Neural cell (in vitro differentiated cells): ENCODE results near the gene DKK2.

Experiments
- TAF1 ChIP-seq: IDR thresholded peaks from 2 replicates; pipeline ENCODE4 v1.6.1; 2012; ENCODE audit warnings: low read depth
- TF ChIP-seq, protein P1 (sequence below): fragments of 450-650 bp; IDR thresholded peaks from 2 replicates; pipeline ENCODE4 v1.5.1; 2014; ENCODE audit warnings: antibody characterized with exemption, mild to moderate bottlenecking, moderate library complexity; ENCODE audit not compliant: poor library complexity, severe bottlenecking

DNA sequence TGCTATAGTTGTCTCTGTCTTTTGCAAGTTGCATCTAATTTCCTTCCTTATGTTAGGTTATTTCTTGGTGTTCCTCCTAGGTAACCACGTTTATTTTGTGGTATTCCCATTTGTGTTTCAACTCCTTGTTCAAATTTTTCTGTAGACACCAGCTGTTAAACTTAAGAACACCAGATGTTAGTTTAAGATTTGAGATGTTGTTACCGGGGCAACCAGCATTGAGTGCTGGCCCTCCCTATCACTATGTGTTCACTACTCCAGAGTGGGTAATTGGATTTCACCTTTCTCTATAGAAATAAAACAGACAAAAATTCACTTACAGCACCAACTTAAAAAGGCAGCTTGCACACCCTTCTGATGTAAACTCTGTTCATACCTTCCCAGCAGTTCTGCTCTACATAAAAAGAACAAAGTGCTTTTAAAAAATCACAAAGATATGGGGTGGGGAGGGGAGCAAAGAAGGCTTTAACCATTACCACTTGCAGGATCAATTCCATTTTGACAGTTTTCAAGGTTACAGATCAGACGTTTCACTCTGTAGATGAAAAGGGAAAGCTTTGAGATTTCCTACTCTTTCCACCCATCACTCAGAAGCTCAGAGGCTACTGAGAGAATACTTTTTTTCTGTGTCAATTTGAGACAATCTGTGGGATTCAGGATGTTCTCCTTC, 82.9 kb downstream of the DKK2 start:
- no peak for TF ChIP-seq TAF1
- TF ChIP-seq, protein P1, sequence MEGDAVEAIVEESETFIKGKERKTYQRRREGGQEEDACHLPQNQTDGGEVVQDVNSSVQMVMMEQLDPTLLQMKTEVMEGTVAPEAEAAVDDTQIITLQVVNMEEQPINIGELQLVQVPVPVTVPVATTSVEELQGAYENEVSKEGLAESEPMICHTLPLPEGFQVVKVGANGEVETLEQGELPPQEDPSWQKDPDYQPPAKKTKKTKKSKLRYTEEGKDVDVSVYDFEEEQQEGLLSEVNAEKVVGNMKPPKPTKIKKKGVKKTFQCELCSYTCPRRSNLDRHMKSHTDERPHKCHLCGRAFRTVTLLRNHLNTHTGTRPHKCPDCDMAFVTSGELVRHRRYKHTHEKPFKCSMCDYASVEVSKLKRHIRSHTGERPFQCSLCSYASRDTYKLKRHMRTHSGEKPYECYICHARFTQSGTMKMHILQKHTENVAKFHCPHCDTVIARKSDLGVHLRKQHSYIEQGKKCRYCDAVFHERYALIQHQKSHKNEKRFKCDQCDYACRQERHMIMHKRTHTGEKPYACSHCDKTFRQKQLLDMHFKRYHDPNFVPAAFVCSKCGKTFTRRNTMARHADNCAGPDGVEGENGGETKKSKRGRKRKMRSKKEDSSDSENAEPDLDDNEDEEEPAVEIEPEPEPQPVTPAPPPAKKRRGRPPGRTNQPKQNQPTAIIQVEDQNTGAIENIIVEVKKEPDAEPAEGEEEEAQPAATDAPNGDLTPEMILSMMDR: no peak
